ENCODE measurements around the gene EPB41L5. TPM values are rescaled to one million over a fixed set of nuclear protein-coding genes. Genes with fewer than 3 reads are reported as not detected.

The EPB41L5 gene
- total RNA-seq, 1 donor from 2014 or later = 29.4 TPM

DNA sequence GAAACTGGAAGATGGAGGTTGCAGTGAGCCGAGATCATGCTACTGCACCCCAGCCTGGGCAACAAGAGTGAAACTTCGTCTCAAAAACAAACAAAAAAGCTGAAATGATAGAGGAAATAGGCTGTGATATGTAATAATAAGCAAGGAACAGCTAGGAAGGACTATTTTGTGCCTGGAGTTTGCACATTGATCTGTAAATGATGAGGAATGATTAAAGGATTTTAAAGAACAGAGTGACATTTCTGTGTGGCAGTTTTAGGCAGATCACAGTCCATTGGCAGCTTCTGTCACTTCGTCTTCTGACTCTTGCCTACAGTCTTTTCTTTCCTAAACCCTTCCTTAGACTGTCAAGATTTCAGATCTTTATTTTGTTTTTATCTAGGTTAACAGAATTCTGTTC is 19.4 kb downstream of the EPB41L5 start:
- intact Hi-C loops (cut with micrococcal nuclease) = no loop called here
- Mint-ChIP-seq H3K9me3 (no peaks in the 10 kb centered on the region), H3K4me3 (no peak overlapping the region), H3K27me3 (no peaks in the 10 kb centered on the region), H3K27ac (no peak overlapping the region), H3K36me3 (ENCODE audit: low read depth) (peaks cover 4% of the 10 kb centered on the region), H3K4me1 (no peaks in the 10 kb centered on the region)
- DNase-seq (no peak), ATAC-seq (ENCODE audit: low read depth) (no peak)
- TF ChIP-seq, protein P1, sequence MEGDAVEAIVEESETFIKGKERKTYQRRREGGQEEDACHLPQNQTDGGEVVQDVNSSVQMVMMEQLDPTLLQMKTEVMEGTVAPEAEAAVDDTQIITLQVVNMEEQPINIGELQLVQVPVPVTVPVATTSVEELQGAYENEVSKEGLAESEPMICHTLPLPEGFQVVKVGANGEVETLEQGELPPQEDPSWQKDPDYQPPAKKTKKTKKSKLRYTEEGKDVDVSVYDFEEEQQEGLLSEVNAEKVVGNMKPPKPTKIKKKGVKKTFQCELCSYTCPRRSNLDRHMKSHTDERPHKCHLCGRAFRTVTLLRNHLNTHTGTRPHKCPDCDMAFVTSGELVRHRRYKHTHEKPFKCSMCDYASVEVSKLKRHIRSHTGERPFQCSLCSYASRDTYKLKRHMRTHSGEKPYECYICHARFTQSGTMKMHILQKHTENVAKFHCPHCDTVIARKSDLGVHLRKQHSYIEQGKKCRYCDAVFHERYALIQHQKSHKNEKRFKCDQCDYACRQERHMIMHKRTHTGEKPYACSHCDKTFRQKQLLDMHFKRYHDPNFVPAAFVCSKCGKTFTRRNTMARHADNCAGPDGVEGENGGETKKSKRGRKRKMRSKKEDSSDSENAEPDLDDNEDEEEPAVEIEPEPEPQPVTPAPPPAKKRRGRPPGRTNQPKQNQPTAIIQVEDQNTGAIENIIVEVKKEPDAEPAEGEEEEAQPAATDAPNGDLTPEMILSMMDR (IDR thresholded peaks at IDR 0.05) = no peak
- ChIA-PET CTCF (no interaction called here), POLR2A (no interaction called here)

DNA sequence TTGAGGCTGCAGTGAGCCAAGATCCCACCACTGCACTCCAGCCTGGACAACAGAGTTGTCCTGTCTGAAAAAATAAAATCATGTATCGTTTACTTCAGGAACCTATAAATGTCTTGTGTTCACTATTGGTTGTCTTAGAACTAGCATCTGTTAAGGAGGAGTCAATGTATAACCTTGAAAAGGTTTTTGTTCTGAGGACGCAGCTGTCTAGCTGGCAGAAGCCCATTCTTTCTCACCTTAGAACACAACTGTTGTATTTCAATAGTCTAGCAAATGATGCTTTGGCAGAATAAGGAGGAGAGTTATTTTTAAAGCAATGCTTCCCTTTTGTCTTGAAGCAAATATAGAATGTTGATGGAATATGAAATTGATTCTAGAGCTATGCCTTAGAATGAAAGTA is 21.1 kb downstream of the EPB41L5 start:
- intact Hi-C loops (cut with micrococcal nuclease) = no loop called here
- Mint-ChIP-seq H3K36me3 (ENCODE audit: low read depth) (peaks cover 4% of the 10 kb centered on the region), H3K4me3 (no peak overlapping the region), H3K27ac (no peak overlapping the region), H3K27me3 (no peaks in the 10 kb centered on the region), H3K4me1 (peaks cover 5% of the 10 kb centered on the region), H3K9me3 (no peaks in the 10 kb centered on the region)
- ChIA-PET POLR2A (no interaction called here), CTCF (no interaction called here)
- TF ChIP-seq, protein P1 (IDR thresholded peaks at IDR 0.05) = no peak
- no peak for DNase-seq
- no peak for ATAC-seq (ENCODE audit: low read depth)

DNA sequence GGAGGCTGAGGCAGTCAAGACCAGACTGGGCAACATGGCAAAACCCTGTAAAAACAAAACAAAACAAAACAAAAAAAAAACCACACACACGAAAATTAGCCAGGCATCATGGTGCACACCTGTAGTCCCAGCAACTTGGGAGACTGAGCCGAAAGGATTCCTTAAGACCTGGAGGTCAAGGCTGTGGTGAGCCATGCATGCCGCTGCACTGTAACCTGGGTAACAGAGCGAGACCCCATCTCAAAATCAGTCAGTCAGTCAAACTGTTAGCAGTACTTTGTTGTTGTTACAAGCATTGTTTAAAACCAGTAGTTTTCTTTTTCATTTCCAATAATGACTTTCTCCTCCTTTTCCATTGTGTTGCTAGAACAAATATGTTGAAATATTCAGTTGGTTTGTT is 21.7 kb downstream of the EPB41L5 start:
- Mint-ChIP-seq H3K36me3 (ENCODE audit: low read depth) (peaks cover 4% of the 10 kb centered on the region), H3K9me3 (no peaks in the 10 kb centered on the region), H3K27ac (no peak overlapping the region), H3K27me3 (no peaks in the 10 kb centered on the region), H3K4me3 (no peak overlapping the region), H3K4me1 (peaks cover 8% of the 10 kb centered on the region)
- intact Hi-C loops (cut with micrococcal nuclease) = no loop called here
- DNase-seq = no peak
- TF ChIP-seq, protein P1 (IDR thresholded peaks at IDR 0.05) = no peak
- ChIA-PET CTCF (no interaction called here), POLR2A (no interaction called here)
- ATAC-seq (ENCODE audit: low read depth) = no peak

DNA sequence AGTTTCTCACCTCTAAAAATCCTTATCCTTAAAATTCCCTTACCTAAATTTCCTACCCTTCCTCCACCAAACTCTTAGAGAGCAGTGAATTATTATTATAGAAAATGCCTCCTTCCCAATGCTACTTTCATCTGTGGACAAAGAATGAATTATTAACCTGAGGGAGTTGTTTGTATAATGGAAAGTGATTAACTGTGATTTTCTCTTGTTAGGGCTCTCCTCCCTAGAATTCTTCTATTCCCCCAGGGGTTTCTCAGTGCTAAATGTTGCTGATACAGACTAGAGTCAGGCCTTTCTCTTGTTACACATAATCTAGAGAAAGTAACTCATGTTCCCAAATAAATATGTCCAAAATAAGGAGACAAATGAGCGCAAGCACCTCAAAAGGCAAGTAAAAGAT is 23.3 kb downstream of the EPB41L5 start:
- Mint-ChIP-seq H3K27ac (no peak overlapping the region), H3K27me3 (no peaks in the 10 kb centered on the region), H3K9me3 (no peaks in the 10 kb centered on the region), H3K36me3 (ENCODE audit: low read depth) (no peaks in the 10 kb centered on the region), H3K4me1 (peaks cover 8% of the 10 kb centered on the region), H3K4me3 (no peak overlapping the region)
- CTCF ChIA-PET = no interaction called here
- TF ChIP-seq, protein P1 (IDR thresholded peaks at IDR 0.05) = no peak
- intact Hi-C loops (cut with micrococcal nuclease) = no loop called here
- DNase-seq (no peak), ATAC-seq (ENCODE audit: low read depth) (no peak)
- POLR2A ChIA-PET = no interaction called here

DNA sequence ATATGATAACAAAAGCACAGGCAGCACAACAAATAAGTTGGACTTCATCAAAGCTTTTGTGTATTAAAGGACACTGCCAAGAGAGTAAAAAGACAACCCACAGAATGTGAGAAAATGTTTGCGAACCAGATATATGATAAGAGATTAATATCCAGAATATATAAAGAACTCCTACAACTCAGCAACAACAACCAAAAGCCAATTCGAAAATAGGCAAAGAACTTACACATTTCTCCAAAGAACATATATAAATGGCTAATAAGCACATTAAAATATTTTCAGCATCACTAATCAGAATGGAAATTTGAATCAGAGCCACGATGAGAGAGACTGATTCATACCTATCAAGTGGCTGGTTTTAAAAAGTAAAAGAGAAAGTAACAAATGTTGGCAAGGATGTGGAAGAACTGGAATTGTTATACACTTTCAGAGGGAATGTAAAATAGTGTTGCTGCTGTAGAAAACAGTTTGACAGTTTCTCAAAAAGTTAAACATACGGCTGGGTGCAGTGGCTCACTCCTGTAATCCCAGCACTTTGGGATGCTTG is 25.2 kb downstream of the EPB41L5 start:
- ChIA-PET POLR2A (no interaction called here), CTCF (no interaction called here)
- Mint-ChIP-seq H3K4me1 (peaks cover 17% of the 10 kb centered on the region), H3K27me3 (no peaks in the 10 kb centered on the region), H3K4me3 (no peak overlapping the region), H3K36me3 (ENCODE audit: low read depth) (peaks cover 8% of the 10 kb centered on the region), H3K9me3 (no peaks in the 10 kb centered on the region), H3K27ac (no peak overlapping the region)
- no peak for ATAC-seq (ENCODE audit: low read depth)
- intact Hi-C loops (cut with micrococcal nuclease) = no loop called here
- no peak for DNase-seq
- TF ChIP-seq, protein P1 (IDR thresholded peaks at IDR 0.05) = no peak

Data from activated B cell treated with CpG ODN at 0.5 μM for 24 hours (primary cell).